ENCODE measurements around the gene EHF. TPM values are rescaled to one million over a fixed set of nuclear protein-coding genes. Genes with fewer than 3 reads are reported as not detected.

EHF gene
- polyA plus RNA-seq, 1 donor (not counting 4 experiments of a cell fraction or from before 2014, with no cell fraction given), result 64.2 TPM

DNA sequence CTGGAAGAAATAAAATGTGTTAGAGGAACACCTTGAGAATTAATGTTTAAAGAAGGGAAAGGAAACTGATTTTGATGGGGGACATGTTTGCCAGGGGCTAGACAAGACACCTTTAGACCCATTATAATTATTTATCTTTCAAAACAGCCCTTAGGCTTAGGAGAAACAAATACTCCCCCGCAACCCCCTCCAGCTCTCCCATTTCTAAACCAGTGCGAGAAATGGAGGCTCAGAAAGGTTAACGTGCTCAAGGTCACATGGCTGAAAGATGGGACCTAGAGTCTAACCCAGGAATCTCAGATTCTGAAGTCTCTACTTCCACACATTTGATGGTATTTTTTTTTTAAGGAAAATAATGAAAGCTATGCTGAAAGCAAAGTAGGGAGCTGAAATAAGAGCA lies 18.0 kb downstream of the EHF start:
- H2AFZ ChIP-seq (ENCODE audit: control insufficient read depth, low read length), result no peak overlapping the region
- peaks cover 96% of the 10 kb centered on the region for H3K4me1 ChIP-seq (ENCODE audit: control insufficient read depth, extremely low read depth, insufficient read depth, low read length)
- DNase-seq (ENCODE audit: low read depth, low spot score) (no peak), FAIRE-seq (no peak)
- peaks cover 5 to 15% of the 10 kb centered on the region in 2 experiments for H3K36me3 ChIP-seq (ENCODE audit: control insufficient read depth in 2 of 2, extremely low read depth in 1 of 2, insufficient read depth in 2 of 2, low read length in 2 of 2)
- no peak overlapping the region for H3K27ac ChIP-seq (ENCODE audit: control insufficient read depth, insufficient read depth, low read length)
- no peaks in the 10 kb centered on the region for H3K9me3 ChIP-seq (ENCODE audit: control insufficient read depth, low read depth, low read length)
- H4K20me1 ChIP-seq (ENCODE audit: control insufficient read depth, extremely low read depth, insufficient read depth, low read length), result no peaks in the 10 kb centered on the region
- TF ChIP-seq, protein P1, sequence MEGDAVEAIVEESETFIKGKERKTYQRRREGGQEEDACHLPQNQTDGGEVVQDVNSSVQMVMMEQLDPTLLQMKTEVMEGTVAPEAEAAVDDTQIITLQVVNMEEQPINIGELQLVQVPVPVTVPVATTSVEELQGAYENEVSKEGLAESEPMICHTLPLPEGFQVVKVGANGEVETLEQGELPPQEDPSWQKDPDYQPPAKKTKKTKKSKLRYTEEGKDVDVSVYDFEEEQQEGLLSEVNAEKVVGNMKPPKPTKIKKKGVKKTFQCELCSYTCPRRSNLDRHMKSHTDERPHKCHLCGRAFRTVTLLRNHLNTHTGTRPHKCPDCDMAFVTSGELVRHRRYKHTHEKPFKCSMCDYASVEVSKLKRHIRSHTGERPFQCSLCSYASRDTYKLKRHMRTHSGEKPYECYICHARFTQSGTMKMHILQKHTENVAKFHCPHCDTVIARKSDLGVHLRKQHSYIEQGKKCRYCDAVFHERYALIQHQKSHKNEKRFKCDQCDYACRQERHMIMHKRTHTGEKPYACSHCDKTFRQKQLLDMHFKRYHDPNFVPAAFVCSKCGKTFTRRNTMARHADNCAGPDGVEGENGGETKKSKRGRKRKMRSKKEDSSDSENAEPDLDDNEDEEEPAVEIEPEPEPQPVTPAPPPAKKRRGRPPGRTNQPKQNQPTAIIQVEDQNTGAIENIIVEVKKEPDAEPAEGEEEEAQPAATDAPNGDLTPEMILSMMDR (optimal IDR thresholded peaks at IDR 0.05 in 1 of 3, IDR thresholded peaks at IDR 0.05 in 1 of 3, conservative IDR thresholded peaks at IDR 0.05 in 1 of 3; ENCODE audit: extremely low read depth in 1 of 3, insufficient read depth in 2 of 3, low read length in 3 of 3), result no peak
- TF ChIP-seq EZH2 (IDR thresholded peaks at IDR 0.05; ENCODE audit: low read length), result no peak
- dilution Hi-C loops (cut with MboI; ENCODE audit: extremely low pct_ligation_motif_present, low sequenced_read_pairs), result no loop called here
- H3K27me3 ChIP-seq (ENCODE audit: control insufficient read depth, extremely low read depth, insufficient read depth, low read length), result no peaks in the 10 kb centered on the region
- H3K79me2 ChIP-seq (ENCODE audit: control insufficient read depth, insufficient read depth, low read length), result peaks cover 93% of the 10 kb centered on the region
- peaks cover 8% of the 10 kb centered on the region for H3K9me1 ChIP-seq (ENCODE audit: control insufficient read depth, extremely low read depth, insufficient read depth, low read length)
- H3K9ac ChIP-seq (ENCODE audit: control insufficient read depth, extremely low read depth, insufficient read depth, low read length), result no peak overlapping the region
- no peak overlapping the region for H3K4me3 ChIP-seq (ENCODE audit: control insufficient read depth in 2 of 3, extremely low read depth in 1 of 3, insufficient read depth in 2 of 3, low read depth in 1 of 3, low read length in 3 of 3)
- no peak overlapping the region for H3K4me2 ChIP-seq (ENCODE audit: control insufficient read depth, extremely low read depth, insufficient read depth, low read depth, low read length)

DNA sequence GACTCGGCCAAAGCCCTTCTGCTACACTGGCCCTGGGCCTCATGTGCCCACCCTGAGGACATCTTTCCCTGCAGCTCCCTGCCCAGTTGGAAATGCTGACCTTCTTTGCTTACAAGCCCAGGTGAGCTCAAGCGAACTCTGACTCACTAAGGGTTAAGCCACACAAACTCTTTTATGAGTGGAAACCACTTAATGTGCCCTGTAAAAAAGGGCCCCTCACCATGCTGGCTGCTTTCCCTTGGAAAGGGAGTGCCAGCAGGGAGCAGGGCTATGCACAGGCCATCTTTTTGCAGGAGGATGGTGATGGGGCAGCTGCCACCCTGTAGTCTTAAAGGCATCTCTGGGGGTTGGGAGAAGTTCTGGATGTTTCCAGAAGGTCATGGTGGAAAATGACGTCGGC lies 18.7 kb downstream of the EHF start:
- Histone ChIP-seq H3K79me2 (ENCODE audit: control insufficient read depth, insufficient read depth, low read length) (peaks cover 90% of the 10 kb centered on the region), H3K36me3 (ENCODE audit: control insufficient read depth in 2 of 2, extremely low read depth in 1 of 2, insufficient read depth in 2 of 2, low read length in 2 of 2) (peaks cover 5 to 15% of the 10 kb centered on the region in 2 experiments), H4K20me1 (ENCODE audit: control insufficient read depth, extremely low read depth, insufficient read depth, low read length) (no peaks in the 10 kb centered on the region), H3K4me1 (ENCODE audit: control insufficient read depth, extremely low read depth, insufficient read depth, low read length) (peaks cover 96% of the 10 kb centered on the region), H3K9me1 (ENCODE audit: control insufficient read depth, extremely low read depth, insufficient read depth, low read length) (peaks cover 5% of the 10 kb centered on the region), H3K27me3 (ENCODE audit: control insufficient read depth, extremely low read depth, insufficient read depth, low read length) (no peaks in the 10 kb centered on the region), H3K27ac (ENCODE audit: control insufficient read depth, insufficient read depth, low read length) (peak overlapping the region; percentile 56), H3K4me3 (ENCODE audit: control insufficient read depth in 2 of 3, extremely low read depth in 1 of 3, insufficient read depth in 2 of 3, low read depth in 1 of 3, low read length in 3 of 3) (peak overlapping the region in 1 of 3 experiments; percentile 35), H3K4me2 (ENCODE audit: control insufficient read depth, extremely low read depth, insufficient read depth, low read depth, low read length) (peak overlapping the region; percentile 69), H3K9me3 (ENCODE audit: control insufficient read depth, low read depth, low read length) (no peaks in the 10 kb centered on the region), H3K9ac (ENCODE audit: control insufficient read depth, extremely low read depth, insufficient read depth, low read length) (no peak overlapping the region), H2AFZ (ENCODE audit: control insufficient read depth, low read length) (no peak overlapping the region)
- no peak for TF ChIP-seq EZH2 (IDR thresholded peaks at IDR 0.05; ENCODE audit: low read length)
- TF ChIP-seq, protein P1 (optimal IDR thresholded peaks at IDR 0.05 in 1 of 3, IDR thresholded peaks at IDR 0.05 in 1 of 3, conservative IDR thresholded peaks at IDR 0.05 in 1 of 3; ENCODE audit: extremely low read depth in 1 of 3, insufficient read depth in 2 of 3, low read length in 3 of 3), result no peak
- dilution Hi-C loops (cut with MboI; ENCODE audit: extremely low pct_ligation_motif_present, low sequenced_read_pairs), result no loop called here
- FAIRE-seq (peak; percentile 39), DNase-seq (ENCODE audit: low read depth, low spot score) (no peak)

All from keratinocyte (primary cell).